ENCODE data around the gene POU2AF1.

Gene POU2AF1

DNA sequence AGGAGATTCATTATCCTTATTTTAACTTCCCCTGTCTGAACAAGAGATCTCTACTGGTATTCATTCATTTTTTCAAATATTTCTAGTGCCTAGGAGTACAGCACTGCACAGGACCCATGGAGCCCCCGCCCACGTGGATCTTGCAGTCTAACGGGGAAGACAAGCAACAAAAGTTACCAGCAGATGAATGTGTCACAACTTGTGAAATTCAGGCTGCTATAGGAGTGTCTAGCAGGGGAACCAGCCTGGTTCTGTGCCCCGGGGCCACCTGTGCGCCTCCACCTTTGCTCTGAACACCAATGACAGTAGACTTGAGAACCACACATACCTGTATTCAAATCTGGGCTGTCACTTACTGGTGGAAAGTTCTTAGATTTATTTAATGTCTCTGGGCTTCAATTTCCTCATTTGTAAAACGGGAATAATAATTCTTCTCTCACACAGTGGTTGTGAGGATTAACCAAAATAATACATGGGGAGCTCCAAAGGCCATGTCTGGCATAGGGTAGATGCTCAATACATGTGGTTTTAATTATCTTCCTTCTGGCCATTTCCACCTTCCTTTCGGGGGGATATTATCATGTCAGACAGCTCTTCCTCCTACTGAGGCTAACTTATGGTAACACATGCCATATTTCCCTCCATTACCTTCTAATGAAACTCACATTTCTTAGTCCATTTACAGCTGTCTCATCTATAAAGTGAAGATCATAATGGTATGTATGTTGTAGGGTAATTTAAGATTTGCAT, 17.8 kb downstream of the POU2AF1 start:
- no peak for DNase-seq (ENCODE audit: low read depth in 2 of 2)

DNA sequence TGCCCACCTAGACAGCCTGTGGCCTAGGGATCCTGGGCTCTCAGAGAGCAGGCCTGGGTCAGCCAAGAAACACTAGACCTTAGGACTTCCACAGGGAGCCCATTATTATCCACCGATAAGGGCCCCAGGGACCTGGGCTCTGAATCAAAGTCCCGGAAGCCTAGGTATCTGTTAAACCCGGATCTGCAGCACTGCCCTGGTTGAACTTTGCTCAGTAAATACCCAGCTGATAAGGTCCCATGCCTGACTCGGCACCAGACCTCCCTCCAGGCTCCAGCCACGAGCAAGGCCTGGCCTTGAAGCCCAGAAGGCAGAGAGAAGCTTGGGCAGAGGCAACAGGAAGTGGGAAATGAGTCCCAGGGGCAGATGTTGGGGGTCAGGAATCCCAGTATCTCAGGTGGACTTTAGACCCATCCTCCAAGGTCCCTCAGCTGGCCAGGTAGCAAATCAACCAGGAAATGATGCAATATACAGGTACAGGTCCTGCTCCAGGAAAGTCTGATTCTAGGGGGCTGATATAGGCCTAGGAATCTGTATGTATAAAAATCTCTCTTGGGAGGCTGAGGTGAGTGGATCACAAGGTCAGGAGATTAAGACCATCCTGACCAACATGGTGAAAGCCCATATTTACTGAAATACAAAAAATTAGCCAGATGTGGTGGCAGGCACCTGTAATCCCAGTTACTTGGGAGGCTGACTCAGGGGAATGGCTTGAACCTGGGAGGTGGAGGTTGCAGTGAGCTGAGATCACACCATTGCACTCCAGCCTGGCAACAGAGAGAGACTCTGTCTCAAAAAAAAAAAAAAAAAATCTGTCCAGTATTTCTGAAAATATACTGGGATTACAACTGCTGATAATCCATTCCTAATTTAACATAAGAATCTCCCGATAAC, 18.7 kb downstream of the POU2AF1 start:
- DNase-seq (ENCODE audit: low read depth in 2 of 2): no peak

DNA sequence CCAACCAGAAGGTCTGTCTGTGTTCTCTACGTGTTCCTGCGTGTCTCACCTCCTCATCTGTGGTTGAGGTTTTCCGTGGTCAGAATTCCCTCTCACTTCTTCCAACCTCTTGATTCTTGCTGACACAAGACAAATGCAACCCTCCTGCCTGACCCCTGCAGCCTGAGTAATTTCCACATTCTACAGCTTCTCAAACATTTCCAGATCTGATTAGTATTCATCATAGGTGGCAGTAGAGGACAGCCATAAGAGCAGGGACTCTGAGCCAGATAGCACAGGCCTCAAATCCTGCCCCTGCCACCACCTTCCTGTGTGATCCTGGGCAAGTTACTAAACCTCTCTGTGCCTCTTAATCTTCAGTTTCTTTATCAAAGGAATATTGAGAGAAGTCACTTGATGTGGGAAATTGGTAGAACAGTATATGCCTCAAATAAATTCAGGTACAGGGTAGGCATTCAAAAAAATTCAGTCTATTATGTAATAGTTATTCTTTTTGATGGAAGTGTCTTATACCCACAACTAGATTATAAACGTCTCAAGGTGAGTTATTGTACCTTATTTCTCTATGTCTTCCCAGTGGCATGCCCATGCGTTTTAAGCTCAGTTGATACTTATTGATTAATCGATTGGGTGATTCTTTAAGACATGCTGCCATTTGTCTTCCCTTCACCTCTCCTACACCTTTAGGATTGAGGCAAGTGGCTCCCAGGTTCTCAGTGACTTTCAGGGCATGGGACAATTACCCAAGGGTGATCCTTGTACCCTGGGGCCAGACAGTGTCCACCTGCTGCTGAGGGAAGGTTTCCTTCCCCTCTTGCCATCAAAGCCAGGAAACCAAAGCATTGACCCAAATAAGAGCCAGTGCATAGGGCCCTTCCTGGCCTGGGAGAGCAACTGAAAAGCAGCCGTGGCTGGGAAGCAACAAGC, 19.6 kb downstream of the POU2AF1 start:
- DNase-seq (ENCODE audit: low read depth in 2 of 2): no peak

- no peak for DNase-seq (ENCODE audit: low read depth in 2 of 2)
These were observed 20.8 kb downstream of the POU2AF1 start for GRCh38 chr11:111358038-111359001.

GRCh38 chr11:111357150-111358037, 21.7 kb downstream of the POU2AF1 start:
- no peak for DNase-seq (ENCODE audit: low read depth in 2 of 2)

- DNase-seq (ENCODE audit: low read depth in 2 of 2): no peak
These were observed 22.4 kb downstream of the POU2AF1 start for GRCh38 chr11:111356660-111357048.

DNA sequence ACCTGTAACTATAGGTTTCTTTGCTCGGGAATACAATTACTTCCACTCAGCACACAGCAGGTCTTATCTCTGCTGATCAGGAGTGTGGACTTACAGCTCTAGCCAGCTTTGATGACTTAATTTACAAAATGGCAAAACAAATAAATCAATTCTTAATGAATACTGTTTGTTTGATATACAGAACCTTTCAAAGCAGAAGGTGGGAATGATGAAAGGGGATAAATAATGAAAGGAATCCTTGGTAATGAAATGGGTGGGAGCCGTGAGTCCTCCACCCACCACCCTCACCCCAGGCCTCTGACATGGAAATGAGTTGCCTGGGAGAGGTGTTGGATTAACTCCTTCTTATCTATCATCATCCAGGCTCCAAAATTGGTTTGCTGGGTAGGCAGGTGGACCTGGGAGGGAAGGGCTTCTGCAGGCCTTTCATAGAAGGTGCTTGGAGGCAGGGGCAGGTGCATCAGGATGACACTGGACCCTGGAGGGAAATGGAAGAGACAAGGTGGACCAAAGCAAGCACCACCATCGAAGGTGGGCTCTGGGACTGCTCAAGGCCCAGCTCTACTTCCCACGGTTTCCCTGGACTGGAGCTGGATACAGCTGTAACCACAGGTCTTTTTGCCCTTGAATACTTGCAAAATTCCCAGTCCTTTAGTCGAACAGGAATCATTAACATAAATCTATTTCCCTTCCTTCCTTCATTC, 23.0 kb downstream of the POU2AF1 start:
- DNase-seq (ENCODE audit: low read depth in 2 of 2): no peak

GRCh38 chr11:111355101-111355500, 24.0 kb downstream of the POU2AF1 start:
- DNase-seq (ENCODE audit: low read depth in 2 of 2): no peak

DNA sequence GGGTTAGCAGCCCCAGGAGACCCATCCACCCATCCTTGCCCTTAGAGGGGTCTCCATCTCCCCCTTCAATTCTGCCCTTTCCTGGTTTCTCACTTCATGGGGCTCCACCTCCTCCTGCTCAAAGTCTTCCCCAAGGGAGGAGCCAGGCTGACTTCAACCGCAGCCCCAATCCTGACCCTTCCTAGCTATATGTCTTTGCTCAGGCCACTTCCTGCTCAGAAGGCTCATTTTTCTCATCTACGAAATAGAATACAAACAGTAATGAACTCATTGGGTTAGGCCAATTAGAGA, 24.5 kb downstream of the POU2AF1 start:
- no peak for DNase-seq (ENCODE audit: low read depth in 2 of 2)

- DNase-seq (ENCODE audit: low read depth in 2 of 2): no peak
These were observed 25.1 kb downstream of the POU2AF1 start for GRCh38 chr11:111353776-111354600.

DNA sequence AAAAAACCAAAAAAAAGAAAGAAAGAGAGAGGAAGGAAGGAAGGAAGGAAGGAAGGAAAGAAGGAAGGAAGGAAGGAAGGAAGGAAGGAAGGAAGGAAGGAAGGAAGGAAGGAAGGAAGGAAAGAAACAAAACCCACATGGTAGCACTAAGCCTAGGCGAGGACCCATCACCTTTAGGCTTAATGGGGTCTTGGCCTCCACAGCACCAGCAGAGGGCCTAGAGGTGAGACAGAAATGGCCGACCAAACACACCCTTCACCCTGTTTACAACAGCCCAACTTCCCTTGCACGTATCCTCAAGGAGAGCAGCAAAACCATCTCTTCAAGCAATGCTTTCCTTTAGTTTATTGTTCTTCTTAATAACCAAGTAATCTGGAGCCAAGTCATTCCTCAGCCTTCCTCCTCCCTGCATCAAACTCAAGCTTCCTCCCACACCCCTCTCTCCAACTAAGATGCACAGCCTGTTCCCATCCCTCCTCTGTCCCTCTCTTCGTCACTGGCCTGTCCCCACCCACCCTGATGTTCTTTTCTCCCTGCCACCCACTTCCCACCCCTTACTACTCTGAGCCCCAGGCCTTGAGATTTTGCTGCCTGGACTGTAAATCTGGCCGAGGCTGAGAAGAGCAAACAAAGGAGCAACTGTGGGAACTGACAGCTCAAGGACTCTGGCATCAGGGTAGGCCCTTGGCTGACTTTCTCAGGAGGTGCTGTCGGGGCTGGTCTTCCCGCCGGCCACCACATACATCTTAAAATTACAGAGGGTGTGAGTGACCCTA, 26.0 kb downstream of the POU2AF1 start:
- no peak for DNase-seq (ENCODE audit: low read depth in 2 of 2)

DNA sequence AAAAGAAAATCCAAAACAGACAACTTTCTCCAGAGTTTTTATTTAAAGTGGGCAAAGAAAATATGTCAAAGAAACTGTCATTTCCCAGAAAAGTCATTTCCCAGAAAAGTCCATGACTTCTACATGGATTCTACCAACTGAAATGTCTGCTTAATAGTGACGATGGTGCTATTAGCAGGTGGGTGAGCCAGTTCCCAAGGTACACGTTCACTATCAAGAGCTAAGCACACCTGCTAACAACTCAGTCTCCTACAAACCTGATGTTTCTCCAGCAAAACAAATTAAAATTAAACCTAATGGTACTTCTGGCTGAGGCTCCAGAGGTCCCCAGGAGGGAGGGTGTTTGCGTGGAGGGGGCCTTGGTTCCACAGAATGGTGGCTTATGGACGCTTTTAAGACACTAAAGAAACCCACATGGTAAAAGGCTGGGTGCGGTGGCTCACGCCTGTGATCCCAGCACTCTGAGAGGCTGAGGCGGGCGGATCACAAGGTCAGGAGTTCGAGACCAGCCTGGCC, 26.8 kb downstream of the POU2AF1 start:
- DNase-seq (ENCODE audit: low read depth in 2 of 2): no peak

DNA sequence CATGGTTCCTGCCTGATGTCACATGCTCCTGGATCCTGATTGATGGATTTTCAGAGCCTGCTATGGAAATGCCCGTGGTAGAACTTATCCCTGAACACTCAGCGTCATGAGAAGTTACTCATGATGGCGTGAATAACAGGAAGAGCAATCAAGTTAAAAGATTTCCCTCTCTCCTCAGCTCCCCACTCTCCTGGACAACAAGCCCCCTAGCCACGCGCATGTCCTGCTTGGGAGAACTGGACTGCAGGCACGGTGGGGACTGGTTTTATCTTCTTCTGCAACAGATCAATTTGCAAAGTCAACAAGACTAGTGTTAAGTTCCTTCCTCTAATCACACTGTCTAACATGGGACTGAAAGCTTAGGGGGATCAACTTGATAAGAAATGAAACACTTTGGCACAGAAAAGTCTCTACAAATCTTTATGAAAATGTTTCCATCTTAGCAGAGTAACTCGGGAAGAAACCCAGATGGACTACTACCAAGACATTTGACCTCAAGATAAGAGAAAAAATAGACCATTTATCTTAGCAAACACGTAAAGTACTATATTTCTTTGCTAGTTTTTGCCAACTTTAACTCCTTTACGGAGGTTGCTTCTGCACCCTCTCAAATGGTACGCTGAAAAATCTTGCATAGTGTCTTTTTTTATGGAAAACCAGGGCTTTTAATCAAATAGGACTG, 27.6 kb downstream of the POU2AF1 start:
- no peak for DNase-seq (ENCODE audit: low read depth in 2 of 2)

DNA sequence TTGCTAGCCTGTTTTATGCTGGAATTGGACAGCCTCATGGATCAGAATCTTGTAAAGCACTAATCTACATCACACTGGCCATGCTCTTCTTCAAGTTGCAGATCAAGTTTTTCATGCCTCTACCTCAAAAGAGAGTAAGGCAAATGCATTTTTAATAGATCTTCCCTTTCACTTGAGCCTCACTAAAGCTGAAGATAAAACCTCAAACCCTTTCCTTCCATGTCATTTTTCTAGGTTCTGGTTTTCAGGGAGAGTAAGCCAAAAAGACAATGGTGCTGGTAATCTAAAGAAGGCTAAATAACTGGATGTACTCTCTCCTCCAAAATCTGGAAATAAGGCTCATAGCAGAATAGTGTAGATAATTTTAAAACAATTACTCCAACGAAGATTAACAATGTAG, 28.3 kb downstream of the POU2AF1 start:
- no peak for DNase-seq (ENCODE audit: low read depth in 2 of 2)

DNA sequence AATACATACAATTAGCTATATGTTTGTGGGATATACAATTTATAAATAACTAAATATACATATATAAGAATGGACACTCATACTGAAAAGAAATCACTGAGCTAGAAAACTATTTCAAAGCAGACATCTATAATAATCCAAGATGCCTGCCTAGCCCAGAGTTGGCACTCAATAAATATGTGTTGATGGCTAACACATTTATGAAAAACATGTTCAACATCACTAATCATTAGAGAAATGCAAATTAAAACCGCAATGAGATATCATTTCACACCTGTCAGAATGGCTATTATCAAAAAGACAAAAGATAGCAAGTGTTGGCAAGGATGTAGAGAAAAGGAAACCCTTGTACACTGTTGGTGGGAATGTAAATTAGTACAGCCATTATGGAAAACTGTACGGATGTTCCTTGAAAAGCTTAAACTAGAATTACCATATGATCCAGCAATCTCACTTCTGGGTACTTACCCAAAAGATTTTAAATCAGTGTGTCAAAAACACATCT, 29.8 kb downstream of the POU2AF1 start:
- no peak for DNase-seq (ENCODE audit: low read depth in 2 of 2)

GRCh38 chr11:111348147-111348546, 30.9 kb downstream of the POU2AF1 start:
- no peak for DNase-seq (ENCODE audit: low read depth in 2 of 2)

DNA sequence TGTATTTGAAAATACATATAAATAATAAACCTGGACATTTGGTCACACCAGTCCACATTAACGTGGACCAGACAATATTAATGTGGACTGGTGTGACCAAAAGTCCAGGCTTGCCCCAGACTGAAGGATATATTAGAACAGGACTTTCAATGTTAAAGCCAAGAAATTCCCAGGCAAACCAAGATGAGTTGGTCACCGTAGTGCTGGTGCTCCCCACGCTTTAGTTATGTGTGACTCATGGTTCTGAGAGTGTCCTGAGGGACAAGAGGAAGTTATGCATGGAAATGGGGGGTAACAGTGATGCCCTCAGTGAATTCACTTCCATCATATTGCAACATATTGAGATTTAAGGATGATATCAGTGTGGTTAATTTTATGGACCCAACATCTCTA, 31.4 kb downstream of the POU2AF1 start:
- no peak for DNase-seq (ENCODE audit: low read depth in 2 of 2)

Measured in stimulated activated CD8-positive, alpha-beta memory T cell treated with anti-CD3 and anti-CD28 coated beads, Interleukin-7, amount 100 ng/mL, for 1 hour (primary cell).